A673 (cell line): ENCODE measurements around the gene TLE4.

ENCODE experiments used
- CTCF ChIP-seq: fragments of 300-800, 200-600 bp; sonication (generic); conservative IDR thresholded peaks from 2 replicates; pipeline ENCODE4 v1.5.1; 2017; ENCODE audit warnings: low read depth, mild to moderate bottlenecking, antibody characterized with exemption, low read length, moderate library complexity, mixed read lengths
- EZH2 ChIP-seq: fragments of 200-600 bp; sonication (generic); IDR thresholded peaks from 2 replicates; pipeline ENCODE4 v1.6.1; 2017; ENCODE audit warnings: borderline replicate concordance, low read depth, mild to moderate bottlenecking, mixed read lengths, antibody characterized with exemption, low read length; ENCODE audit not compliant: poor library complexity, severe bottlenecking

GRCh38 chr9:79588488-79589223, 16.9 kb downstream of the TLE4 start:
- TF ChIP-seq CTCF (no peak), EZH2 (no peak)
